Ectodermal cell (in vitro differentiated cells): ENCODE results near the gene RXRA.

Experiments used
- H3K27ac ChIP-seq: 2 replicates; pipeline ENCODE4 v1.7.0; 2013; ENCODE audit warnings: mild to moderate bottlenecking, low read depth, low read length; ENCODE audit not compliant: insufficient read depth, poor library complexity, severe bottlenecking
- H3K27me3 ChIP-seq: 2 replicates; pipeline ENCODE4 v1.7.0; 2013; ENCODE audit warnings: mild to moderate bottlenecking, low read length; ENCODE audit not compliant: insufficient read depth, control insufficient read depth, poor library complexity, severe bottlenecking
- H3K36me3 ChIP-seq: one replicate; pipeline ENCODE4 v1.7.0; 2013; ENCODE audit warnings: low read length; ENCODE audit not compliant: control insufficient read depth, insufficient read depth
- H3K4me1 ChIP-seq: one replicate; pipeline ENCODE4 v1.7.0; 2013; ENCODE audit warnings: low read length; ENCODE audit not compliant: control insufficient read depth, insufficient read depth
- H3K4me3 ChIP-seq: 2 replicates; pipeline ENCODE4 v1.7.0; 2013; ENCODE audit warnings: low read depth, low read length, control low read depth; ENCODE audit not compliant: insufficient read depth
- H3K9me3 ChIP-seq: 2 replicates; pipeline ENCODE4 v1.7.0; 2013; ENCODE audit warnings: mild to moderate bottlenecking, low read length, moderate library complexity; ENCODE audit not compliant: control insufficient read depth
- WGBS, 2 experiments: methylation state at CpG; one replicate each; pipeline ENCODE4 v1.1.7; 2013; ENCODE audit warnings: missing lambda C conversion rate in 2 of 2; 5-methylcytosine and 5-hydroxymethylcytosine counted together

RXRA gene

GRCh38 chr9:134452728-134453127 is 126.5 kb downstream of the RXRA start:
- Histone ChIP-seq H3K36me3 (no peaks in the 10 kb centered on the region), H3K4me1 (peaks cover 16% of the 10 kb centered on the region), H3K27me3 (no peaks in the 10 kb centered on the region), H3K4me3 (no peak overlapping the region), H3K9me3 (no peaks in the 10 kb centered on the region), H3K27ac (no peak overlapping the region)
- 93 to 96% methylated on average over 4 of the region's 4 CpGs for WGBS, 2 experiments

GRCh38 chr9:134453776-134454475 is 127.7 kb downstream of the RXRA start:
- Histone ChIP-seq H3K27ac (no peak overlapping the region), H3K27me3 (no peaks in the 10 kb centered on the region), H3K9me3 (no peaks in the 10 kb centered on the region), H3K36me3 (no peaks in the 10 kb centered on the region), H3K4me1 (peaks cover 16% of the 10 kb centered on the region), H3K4me3 (no peak overlapping the region)
- WGBS, 2 experiments: 86 to 87% methylated on average over 23 of the region's 23 CpGs

- Histone ChIP-seq H3K36me3 (no peaks in the 10 kb centered on the region), H3K4me1 (peaks cover 16% of the 10 kb centered on the region), H3K27me3 (no peaks in the 10 kb centered on the region), H3K27ac (no peak overlapping the region), H3K9me3 (no peaks in the 10 kb centered on the region), H3K4me3 (no peak overlapping the region)
- WGBS, 2 experiments: 83 to 92% methylated on average over 5 of the region's 5 CpGs
Observed at GRCh38 chr9:134454476-134454857, 128.2 kb downstream of the RXRA start.

- H3K4me3 ChIP-seq: no peak overlapping the region
- H3K4me1 ChIP-seq: peaks cover 12% of the 10 kb centered on the region
- H3K36me3 ChIP-seq: no peaks in the 10 kb centered on the region
- H3K27ac ChIP-seq: no peak overlapping the region
- H3K27me3 ChIP-seq: no peaks in the 10 kb centered on the region
- H3K9me3 ChIP-seq: no peaks in the 10 kb centered on the region
- 95 to 97% methylated on average over 13 of the region's 13 CpGs for WGBS, 2 experiments
Observed at GRCh38 chr9:134455021-134455471, 128.8 kb downstream of the RXRA start.

GRCh38 chr9:134455537-134455933 is 129.3 kb downstream of the RXRA start:
- Histone ChIP-seq H3K9me3 (no peaks in the 10 kb centered on the region), H3K36me3 (no peaks in the 10 kb centered on the region), H3K27me3 (no peaks in the 10 kb centered on the region), H3K27ac (no peak overlapping the region), H3K4me1 (peaks cover 10% of the 10 kb centered on the region), H3K4me3 (no peak overlapping the region)
- 93 to 94% methylated on average over 15 of the region's 15 CpGs for WGBS, 2 experiments

- Histone ChIP-seq H3K27ac (no peak overlapping the region), H3K4me3 (no peak overlapping the region)
Observed at GRCh38 chr9:134455934-134456755, 129.9 kb downstream of the RXRA start.

GRCh38 chr9:134456756-134457305 is 130.6 kb downstream of the RXRA start:
- Histone ChIP-seq H3K4me1 (peaks cover 10% of the 10 kb centered on the region), H3K27me3 (no peaks in the 10 kb centered on the region), H3K27ac (no peak overlapping the region), H3K4me3 (no peak overlapping the region), H3K9me3 (no peaks in the 10 kb centered on the region), H3K36me3 (no peaks in the 10 kb centered on the region)
- WGBS, 2 experiments: 93 to 94% methylated on average over 12 of the region's 12 CpGs

More at GRCh38 chr9:134455934-134456755, 129.9 kb downstream of the RXRA start:
- Histone ChIP-seq H3K9me3 (no peaks in the 10 kb centered on the region), H3K36me3 (no peaks in the 10 kb centered on the region), H3K27me3 (no peaks in the 10 kb centered on the region), H3K4me1 (peaks cover 10% of the 10 kb centered on the region)
- WGBS, 2 experiments: 91 to 92% methylated on average over 41 of the region's 41 CpGs

- H3K36me3 ChIP-seq: no peaks in the 10 kb centered on the region
- no peak overlapping the region for H3K4me3 ChIP-seq
- peaks cover 10% of the 10 kb centered on the region for H3K4me1 ChIP-seq
- H3K27ac ChIP-seq: no peak overlapping the region
- no peaks in the 10 kb centered on the region for H3K9me3 ChIP-seq
- 92 to 95% methylated on average over 18 of the region's 18 CpGs for WGBS, 2 experiments
- H3K27me3 ChIP-seq: no peaks in the 10 kb centered on the region
Observed at GRCh38 chr9:134457321-134458206, 131.3 kb downstream of the RXRA start.

- H3K4me3 ChIP-seq: no peak overlapping the region
- WGBS, 2 experiments: 83 to 85% methylated on average over 20 of the region's 20 CpGs
- no peak overlapping the region for H3K27ac ChIP-seq
- no peaks in the 10 kb centered on the region for H3K27me3 ChIP-seq
- H3K4me1 ChIP-seq: peaks cover 18% of the 10 kb centered on the region
- H3K36me3 ChIP-seq: no peaks in the 10 kb centered on the region
- no peaks in the 10 kb centered on the region for H3K9me3 ChIP-seq
Observed at GRCh38 chr9:134458207-134459108, 132.2 kb downstream of the RXRA start.
